Activated naive CD4-positive, alpha-beta T cell (primary cell): ENCODE measurements around the gene SH3BP4.
"Not testable (repeated sequence)": the region's sequence is repeated elsewhere in the genome, so short reads cannot be mapped to it uniquely, and the experiment has no call there.

ENCODE experiments used
- DNase-seq, 4 experiments: peaks; one replicate each; lab custom pipeline; 2025; lab: John Stamatoyannopoulos, UW

SH3BP4 gene

DNA sequence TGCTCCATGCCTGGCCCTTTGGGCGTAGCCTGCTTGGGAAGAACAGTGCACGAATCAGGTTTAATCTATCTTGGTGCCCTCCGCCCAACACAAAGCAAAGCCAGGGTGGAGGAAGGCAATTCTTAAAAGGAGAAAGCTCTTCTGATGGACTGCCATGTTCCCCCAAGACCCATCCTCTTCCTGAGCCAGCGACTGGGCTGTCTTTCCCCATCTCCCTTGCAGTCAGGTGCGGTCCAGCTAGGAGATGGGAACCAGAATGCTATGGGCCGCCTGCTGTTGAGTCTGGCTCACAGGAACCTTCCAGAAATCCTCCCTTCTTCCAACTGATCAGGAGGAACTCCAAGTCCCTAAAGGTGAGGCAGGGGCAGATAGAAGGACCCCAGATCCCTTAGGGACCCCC is 105.0 kb downstream of the SH3BP4 start:
- no peak for DNase-seq

DNA sequence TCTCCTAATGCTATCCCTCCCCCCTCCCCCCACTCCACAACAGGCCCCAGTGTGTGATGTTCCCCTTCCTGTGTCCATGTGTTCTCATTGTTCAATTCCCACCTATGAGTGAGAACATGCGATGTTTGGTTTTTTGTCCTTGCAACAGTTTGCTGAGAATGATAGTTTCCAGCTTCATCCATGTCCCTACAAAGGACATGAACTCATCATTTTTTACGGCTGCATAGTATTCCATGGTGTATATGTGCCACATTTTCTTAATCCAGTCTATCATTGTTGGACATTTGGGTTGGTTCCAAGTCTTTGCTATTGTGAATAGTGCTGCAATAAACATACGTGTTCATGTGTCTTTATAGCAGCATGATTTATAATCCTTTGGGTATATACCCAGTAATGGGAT is 105.8 kb downstream of the SH3BP4 start:
- DNase-seq = not testable (repeated sequence)

DNA sequence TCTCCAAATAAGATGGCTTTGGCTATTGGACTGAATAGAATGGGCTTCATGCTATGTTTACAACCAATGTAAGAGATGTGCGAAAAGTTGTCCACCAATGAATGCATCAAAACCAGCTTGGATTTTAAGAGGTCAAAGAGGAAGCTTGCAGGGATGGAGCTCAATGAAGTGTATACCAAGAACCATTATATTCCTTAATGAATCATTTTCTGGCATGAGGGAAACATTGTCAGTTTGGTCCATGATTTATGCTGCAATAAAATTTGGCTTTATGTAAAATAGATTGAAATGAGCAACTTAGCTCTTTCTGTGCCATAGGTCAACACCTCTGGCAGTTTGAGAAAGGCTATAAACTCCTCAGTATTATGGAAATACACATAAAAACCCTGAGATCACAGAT is 107.3 kb downstream of the SH3BP4 start:
- DNase-seq = no peak

DNA sequence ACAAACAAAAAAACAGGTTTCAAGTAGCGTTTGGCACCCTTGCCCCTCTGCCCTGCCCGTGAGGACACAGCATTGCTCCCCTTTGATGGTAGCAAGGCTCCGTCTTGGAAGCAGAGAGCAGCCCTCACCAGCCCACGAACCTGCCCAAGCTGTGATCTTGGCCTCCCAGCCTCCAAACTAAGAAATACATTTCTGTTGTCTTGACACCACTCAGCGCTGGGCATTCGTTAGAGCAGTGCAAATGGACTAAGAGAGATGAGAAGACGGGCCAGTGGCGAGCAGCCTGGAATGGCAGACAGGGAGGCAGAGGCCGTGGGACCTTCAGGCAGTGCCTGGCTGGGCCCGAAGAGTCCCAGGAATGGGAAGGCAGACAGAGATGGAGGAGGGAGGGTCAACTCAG is 109.8 kb downstream of the SH3BP4 start:
- DNase-seq = no peak

DNA sequence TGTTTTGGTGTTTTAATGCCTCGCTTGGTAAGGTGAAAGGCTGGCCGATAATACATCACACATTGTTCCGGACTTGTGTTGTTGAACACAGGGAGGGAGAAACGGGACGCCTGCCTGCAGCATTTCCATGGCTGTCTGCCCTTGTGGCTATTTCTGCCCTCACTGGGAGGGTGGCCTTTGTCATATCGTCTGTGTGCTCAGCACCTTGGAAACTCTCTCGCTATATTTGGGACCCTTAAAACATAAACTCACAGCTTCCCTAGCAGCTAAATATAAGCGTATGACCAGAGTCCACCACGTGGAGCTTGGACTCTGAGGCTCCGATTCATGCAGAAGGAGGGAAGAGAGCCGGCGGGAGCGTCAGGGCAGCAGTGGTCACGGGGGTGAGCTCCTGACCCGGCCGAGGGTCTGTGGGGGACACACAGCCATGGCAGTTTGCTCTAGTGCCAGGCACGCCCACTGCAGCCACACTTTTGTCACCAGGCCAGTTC is 111.7 kb downstream of the SH3BP4 start:
- no peak for DNase-seq

DNA sequence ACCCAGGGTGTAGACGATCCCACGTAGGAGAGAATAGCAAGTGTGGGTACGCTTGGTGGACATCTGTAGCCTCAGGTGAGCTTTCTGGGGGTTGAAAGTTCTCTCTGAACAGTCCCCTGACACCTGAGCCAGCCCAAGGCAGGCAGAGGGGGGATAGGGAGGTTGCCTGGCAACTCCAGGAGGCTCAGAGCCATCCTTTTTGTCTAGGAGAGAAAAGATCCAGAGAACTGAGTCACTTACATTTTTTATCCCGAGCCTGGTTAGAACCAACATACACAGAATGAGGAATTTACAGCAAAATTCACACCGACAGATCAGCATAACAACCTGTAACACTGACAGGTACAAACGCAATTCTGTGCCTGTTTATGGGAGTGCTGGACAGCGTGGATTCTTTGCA is 113.2 kb downstream of the SH3BP4 start:
- DNase-seq = no peak

DNA sequence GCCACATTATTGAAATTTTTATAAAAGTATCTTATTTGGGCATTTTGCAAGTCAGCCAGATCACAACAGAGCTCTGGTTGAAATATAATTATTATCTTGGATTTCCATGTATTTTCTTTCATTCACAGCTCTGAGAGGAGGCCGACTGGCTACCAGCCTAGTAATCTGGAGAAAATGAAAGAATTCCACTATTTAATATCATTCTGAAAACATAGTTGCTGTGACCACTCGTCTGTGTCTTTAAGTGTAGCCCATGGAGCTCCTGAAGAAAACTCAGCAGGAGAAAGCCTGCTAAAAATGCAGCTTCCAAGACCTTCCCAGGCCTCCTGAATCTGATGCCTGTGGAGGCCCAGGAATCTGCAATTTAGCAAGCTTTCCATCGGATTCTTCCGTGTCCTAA is 114.7 kb downstream of the SH3BP4 start:
- no peak for DNase-seq

DNA sequence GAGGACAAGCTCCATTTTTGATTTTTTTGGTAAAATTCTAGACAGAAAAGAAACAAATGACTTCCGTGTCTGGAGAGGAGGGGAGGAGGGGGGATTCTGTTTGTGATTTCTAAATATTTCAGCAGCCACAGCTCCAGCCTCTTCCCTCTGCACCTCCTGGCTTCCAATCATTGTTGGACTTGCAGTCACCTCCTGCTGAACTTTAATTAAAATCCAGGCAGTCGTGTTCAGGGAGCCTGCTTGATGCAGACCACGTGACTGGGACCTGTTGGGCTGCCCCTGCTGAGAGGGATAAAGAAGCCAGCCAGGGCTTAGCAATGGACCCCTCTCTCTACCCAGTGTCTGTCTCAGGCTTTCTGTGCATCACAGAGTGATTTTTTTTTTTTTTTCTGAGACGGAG is 115.1 kb downstream of the SH3BP4 start:
- no peak for DNase-seq

DNA sequence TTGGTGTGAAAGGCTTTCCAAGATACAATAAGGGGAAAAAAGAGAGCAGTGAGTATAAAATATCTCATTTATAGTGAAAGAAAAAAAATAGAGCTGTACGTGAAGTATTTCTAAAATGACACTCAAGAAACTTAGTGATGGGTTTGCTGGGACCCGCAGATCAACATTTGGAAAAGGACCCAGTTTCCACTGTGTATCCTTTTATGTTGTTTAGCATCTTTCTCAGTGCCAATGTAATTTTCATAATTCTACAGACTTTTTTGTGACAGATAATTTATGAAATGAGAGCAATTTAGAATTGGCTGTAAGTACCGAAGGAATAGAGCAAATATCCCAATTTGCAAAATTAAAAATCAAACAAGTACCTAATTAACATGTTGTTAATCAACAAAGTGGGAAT is 116.9 kb downstream of the SH3BP4 start:
- DNase-seq = no peak

DNA sequence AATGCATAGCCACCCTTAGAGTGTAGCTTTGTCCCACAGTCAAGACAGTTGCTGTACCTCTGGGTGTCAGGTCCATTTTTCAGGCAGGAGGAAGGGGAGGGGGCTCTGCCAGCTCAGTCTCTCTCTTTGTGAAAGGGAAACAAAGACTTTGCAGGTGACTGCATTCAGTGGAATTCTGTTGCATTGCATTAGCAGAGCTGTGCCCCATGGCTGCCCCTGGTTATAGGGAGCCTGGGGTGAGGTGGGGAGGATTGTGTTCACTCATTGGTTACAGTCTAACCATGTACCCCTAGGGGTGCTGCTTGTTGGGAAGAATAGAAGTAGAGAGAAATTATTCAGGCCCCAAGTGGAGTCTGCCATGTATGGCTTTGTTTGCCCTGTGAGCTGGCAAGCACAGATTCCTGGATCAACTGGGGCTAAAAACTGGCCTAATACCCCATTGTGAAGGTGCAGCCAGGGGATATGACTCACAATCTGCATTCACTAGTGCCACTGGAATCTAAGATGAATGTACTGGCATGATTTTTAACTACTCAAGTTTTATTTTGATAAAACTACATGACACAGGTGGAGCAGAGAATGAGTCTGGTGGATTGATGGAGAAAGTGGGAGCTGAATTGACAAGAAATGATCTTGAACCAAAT is 118.4 kb downstream of the SH3BP4 start:
- DNase-seq = no peak

DNA sequence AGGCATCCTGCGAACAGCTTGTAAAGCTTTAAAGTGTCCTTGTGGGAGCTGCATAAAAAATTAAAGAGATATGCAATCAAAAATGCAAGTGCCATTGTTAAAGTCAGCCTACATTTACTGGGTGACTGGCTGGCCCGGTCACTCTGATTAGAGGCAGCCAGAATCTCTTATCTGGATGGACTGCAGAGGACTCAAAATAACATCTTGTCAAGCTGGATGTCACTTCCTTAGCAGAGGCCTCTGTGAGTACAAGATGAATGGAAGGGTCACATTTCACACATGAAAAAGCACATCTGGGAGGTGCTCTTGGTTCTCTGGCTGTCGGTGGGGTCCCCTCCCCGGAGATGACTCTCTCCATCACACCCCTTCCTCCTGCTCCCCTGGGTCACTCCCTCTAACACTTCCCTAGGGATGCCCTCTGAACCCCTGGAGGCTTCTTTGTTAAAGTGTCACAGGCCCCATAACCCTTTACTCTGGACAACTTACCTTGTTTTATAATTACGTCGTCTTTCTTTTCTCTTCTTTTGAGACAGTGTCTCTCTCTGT is 122.1 kb downstream of the SH3BP4 start:
- no peak for DNase-seq

DNA sequence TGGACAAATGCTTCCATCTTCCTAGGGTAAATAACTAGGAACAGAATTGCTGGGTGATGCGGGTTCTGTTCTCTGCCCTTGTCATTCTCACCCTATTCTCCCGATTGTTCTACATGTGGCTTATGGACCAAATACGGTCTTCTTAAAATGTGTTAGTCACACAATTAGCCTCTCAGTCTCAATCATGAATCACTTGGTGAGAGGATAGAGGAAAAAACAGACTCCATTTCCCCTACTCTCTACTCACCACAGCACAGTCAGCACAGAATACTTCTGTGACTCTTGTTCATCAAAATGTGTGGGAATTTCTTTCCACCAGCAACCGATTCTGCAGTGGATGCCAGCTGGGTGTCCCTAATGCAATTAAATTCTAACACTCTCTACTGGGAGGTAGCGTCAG is 125.2 kb downstream of the SH3BP4 start:
- no peak for DNase-seq

DNA sequence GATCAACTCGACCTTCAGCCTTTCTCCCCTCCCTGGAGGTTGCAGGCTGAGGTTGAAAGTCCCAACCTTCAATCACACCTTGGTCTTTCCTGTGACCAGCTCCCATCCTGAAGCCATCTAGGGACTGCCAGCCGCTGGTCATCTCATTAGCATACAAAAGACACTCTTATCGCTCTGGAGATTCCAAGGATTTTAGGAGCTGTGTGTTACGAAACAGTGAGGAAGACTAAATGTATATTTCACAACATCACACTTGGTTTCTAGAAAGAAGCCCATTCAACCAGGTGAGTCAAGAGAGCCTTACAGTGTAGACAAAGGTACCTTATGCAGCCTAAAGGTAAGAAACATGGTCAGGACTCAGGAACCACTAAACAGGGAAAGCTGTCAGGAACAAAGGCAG is 126.4 kb downstream of the SH3BP4 start:
- DNase-seq = no peak

DNA sequence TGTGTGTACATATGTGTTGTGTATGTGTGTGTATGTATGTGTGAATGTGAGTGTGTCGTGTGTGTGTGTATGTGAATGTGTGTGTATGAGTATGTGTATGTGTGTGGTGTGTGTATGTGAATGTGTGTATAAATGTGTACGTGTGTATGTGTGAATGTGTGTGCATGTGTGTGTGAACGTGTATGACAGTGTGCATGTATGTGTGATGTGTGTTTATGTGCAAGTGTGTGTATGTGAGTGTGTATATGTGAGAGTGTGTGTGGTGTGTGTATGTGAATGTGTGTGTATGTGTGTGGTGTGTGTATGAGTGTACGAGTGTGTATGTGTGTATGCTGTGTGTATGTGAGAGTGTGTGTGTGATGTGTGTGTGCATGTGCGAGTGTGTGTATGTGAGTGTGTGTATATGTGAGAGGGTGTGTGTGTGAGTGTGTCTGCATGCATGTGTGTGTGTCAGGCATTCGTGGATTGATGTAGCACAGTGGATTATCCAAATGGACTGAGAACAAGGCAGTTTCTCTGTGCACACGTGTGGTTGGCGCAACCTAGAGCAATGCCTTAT is 127.2 kb downstream of the SH3BP4 start:
- no peak for DNase-seq

DNA sequence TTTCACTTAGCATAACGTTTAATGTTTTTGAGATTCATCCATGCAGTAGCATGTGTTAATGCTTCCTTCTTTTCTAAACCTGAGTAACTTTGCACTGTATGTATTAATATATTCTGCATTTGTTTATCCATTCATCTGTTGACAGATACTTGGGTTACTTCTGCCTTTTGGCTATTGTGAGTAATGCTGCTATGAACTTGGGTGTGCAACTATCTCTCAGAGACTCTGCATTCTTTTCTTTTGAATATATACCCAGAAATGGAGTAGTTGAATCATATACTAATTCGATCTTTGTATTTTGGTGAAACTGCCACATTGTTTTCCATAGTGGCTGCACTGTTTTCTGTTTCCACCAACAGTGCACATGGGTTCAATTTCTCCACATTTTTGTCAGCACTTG is 128.3 kb downstream of the SH3BP4 start:
- DNase-seq = no peak

DNA sequence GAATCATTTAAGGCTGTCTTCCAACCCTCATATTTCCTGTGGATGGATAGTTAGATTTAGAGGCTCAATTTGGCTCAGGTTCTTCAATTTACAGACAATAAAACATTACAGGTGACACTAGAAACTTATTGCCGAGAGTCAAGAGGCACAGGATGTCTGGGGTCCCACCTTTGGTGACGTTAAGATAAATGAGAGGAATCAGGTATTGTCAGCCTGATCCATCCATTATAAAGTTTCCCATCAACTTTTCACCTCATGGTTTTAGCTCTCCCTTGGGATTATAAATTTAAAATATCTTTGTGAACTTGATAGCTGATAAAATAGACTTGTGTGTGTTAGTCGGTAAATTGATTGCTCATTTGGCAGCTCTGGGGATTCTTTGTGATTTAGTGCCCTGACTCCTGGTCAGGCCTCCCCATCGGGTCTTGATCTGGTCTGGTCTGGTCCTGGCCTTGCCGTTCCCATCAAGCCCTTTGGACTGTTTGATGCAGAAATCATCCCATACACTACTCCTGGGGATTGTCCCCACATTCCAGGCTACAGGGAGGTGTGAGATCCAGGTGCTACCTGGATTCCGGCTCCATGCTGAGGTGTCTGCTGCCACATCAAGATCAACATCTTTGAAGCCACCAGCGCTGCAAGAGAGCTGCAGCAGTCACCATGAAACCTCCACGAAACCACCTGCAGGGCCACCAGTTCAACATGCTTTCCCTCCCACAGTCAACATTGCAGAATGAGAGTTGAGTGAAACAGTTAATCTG is 130.9 kb downstream of the SH3BP4 start:
- no peak for DNase-seq

DNA sequence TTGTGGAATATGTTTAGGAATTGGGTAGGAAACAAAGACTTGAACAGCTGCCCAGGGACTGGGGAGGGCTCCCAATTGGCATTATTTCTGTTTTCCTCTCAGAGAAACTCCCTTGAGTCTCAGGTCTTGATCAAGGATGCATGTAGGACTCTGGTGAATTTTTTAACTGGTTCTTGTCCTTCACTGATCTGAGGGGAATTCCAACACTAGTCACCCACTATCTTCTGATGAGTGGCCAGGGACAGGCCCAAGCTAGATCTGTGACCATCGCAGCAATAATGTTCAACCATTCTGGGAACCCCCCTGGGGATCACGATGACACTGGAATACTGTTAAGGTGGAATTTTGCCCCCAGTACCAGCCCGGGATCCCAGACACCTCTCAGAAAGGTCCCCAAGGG is 132.0 kb downstream of the SH3BP4 start:
- no peak for DNase-seq

DNA sequence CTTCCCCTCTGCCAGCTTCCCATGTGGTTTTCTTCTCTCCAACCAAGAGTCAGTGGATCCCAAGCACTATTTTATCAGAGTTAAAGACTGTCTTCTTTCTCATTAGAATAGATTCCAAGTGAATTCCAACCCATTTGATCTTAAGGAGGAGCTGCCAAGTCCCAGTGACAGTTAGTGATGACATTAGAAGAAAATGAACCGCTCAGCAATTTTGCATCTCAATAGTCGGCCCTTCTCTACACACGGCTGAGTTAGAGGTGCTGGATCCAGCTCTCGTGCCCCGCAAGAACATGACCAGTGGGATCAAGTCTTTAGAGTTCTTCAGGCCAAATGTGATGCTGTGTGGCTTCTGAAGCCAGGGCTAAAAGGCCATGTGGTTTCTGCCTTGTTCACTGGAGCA is 132.6 kb downstream of the SH3BP4 start:
- DNase-seq = no peak

DNA sequence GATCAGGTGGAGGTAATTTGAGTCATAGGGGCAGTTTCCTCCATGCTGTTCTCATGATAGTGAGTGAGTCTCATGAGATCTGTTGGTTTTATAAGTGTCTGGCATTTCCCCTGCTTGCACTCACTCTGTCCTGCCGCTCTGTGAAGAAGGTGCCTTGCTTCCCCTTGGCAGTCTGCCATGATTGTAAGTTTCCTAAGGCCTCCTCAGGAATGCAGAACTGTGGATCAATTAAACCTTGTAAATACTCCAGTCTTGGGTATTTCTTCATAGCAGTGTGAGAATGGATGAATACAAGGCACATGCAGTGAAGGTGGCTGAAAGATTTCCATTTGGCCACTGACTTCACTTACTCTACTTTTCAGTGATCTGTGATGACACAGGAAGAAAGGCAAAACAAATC is 133.7 kb downstream of the SH3BP4 start:
- no peak for DNase-seq

DNA sequence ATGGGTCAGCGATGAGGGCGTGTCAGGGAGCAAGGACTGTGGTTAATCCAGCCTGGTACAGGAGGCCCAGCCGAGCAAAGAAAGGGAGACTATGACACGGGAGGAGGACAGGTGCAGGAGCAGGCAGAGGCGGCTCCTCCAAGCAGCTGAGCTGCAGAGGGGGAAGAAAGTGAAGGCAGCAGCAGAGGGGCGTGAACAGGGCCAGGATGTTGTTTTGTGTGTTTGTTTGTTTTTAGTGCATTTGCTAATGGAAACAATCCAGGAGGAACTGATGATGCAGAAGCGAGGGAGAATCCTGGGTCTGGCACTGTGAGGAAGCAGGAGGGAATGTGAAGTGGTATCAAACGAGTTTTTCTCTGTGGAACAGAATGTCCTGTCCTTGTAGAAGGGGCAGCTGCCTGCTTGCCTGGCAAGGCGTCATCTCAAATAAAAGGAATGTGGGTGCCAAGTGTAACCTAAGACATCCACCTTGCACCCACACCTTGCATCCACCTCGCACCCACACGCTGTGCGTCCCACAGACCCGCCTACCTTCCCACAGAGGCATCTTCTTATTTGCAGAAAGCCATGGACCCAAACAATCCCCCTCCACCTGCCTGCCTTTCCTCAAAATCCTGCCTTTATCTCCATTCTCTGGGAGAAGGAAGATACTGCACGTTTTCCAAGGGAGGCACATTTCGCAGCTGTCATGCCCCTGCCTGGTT is 134.8 kb downstream of the SH3BP4 start:
- no peak for DNase-seq

DNA sequence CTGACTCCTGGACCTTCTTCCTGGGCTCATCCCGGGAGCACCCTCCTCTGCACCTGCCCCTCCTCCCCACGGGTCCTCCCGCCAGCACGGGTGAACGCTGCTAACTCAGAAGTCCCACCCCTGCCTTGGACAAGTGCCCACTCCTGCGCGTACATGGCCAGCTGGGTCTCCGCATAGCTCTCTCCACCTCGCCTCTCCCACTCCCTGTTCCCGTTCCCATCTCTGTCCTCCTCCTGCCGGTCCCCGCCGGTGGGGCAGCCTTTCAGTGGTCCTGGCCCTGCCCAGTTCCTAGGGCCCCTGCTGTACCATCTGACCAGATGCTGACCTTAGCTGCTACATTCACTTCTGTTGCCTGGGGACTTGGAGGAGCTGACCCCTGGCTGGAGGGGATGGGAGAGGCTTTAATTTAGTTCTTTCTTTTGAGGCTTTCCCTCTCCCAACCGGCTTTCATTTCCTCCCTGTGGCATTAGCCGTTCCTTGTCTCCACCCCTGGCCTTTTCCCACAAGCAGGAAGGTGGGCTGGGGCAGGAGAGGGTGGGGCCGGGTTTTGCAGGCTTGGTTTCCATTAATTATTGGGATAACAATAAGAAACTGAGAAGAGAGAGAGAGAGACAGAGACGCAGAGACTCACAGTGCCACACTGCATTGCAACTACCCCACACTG is 136.1 kb downstream of the SH3BP4 start:
- no peak for DNase-seq

DNA sequence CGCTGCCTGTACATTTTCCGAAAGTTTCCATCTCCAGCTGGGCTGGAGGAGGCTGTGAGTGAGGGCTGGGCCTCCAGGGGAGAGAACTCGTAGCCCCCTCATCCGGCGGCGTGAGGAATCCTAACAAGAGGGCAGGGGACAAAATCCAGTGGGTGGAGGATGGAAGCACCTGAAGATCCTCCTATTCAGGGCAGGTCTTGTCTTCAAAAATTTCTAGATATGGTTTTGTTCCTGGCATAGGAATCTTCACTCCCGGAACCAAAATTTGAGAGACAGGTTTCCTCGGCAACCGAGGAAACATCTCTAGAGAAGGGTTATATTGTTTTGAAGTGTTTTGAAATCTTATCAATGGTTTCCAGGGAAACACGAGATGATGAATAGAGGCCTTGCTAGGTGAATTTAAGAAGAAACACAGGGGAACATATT is 136.7 kb downstream of the SH3BP4 start:
- no peak for DNase-seq
